ENCODE measurements around the gene MYLK. TPM values are rescaled to one million over a fixed set of nuclear protein-coding genes. Genes with fewer than 3 reads are reported as not detected.

The MYLK gene
- total and polyA plus RNA-seq, 10 of the 15 experiments (the other 5 are each of a cell fraction or from before 2014, with no cell fraction given), result 0.04 to 1.6 (median 0.42) TPM; not detected in 1

DNA sequence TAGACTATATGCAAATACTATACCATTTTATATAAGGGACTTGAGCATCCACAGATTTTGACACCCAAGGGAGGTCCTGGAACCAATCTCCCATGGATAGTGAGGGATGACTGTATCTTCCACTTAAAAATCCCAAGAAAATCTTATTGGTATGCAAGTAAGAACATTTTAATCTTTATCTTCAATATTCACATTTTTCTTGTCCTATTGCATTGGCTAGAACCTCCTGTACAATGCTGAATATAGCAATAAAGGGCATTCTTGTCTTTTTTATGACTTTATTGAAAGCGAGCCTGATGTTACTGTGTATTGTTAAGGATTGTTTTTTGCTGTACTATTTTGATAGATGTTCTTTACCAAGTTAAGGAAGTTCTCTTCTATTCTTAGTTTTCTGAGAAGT lies 36.9 kb downstream of the MYLK start:
- FAIRE-seq, result no peak

More for the DNA sequence above, 36.9 kb downstream of the MYLK start:
- Histone ChIP-seq H3K9me3 (replicated peaks; ENCODE audit: control insufficient read depth, insufficient read depth, low read length) (no peaks in the 10 kb centered on the region; the same call in 2 of the 3 replicates), H3K36me3 (ENCODE audit: control insufficient read depth in 2 of 2, insufficient read depth in 2 of 2, low read length in 1 of 2) (no peaks in the 10 kb centered on the region), H3K27me3 (replicated peaks in 1 of 2; ENCODE audit: control insufficient read depth in 2 of 2, insufficient read depth in 2 of 2, low read length in 1 of 2) (no peaks in the 10 kb centered on the region), H2AFZ (ENCODE audit: control insufficient read depth, low read depth, low read length) (no peak overlapping the region), H3K27ac (ENCODE audit: control insufficient read depth, insufficient read depth) (no peak overlapping the region), H3K9ac (ENCODE audit: control insufficient read depth, insufficient read depth, low read length) (no peak overlapping the region), H3K79me2 (ENCODE audit: control insufficient read depth, insufficient read depth, low read length) (no peaks in the 10 kb centered on the region), H3K4me2 (ENCODE audit: control insufficient read depth, insufficient read depth) (no peak overlapping the region), H4K20me1 (ENCODE audit: control insufficient read depth, insufficient read depth) (no peaks in the 10 kb centered on the region), H3K4me1 (ENCODE audit: control insufficient read depth, insufficient read depth, low read length) (no peaks in the 10 kb centered on the region), H3K4me3 (no peak overlapping the region)
- DNase-seq (ENCODE audit: low read depth, low spot score), result no peak
- ChIA-PET SMC1A (ENCODE audit: uncharacterized antibody, unreplicated experiment) (no interaction called here), POLR2A (no interaction called here), RAD21 (ENCODE audit: unreplicated experiment) (no interaction called here), CTCF (no interaction called here)
- in situ Hi-C loops (cut with MboI), result no loop called here
- no peak for ATAC-seq
- WGBS (ENCODE audit: insufficient coverage, insufficient replicate concordance, low lambda C conversion rate, missing lambda C conversion rate), result 6% methylated on average over 1 of the region's 1 CpG
- intact Hi-C loops (cut with micrococcal nuclease; ENCODE audit: unreplicated experiment), result no loop called here
- BruUV-seq (replicated peaks), result no TSS peak
- TF ChIP-seq KDM1A (IDR thresholded peaks at IDR 0.05; ENCODE audit: borderline replicate concordance) (no peak), CREM (IDR thresholded peaks at IDR 0.05; ENCODE audit: low read depth) (no peak), ZNF384 (IDR thresholded peaks at IDR 0.05; ENCODE audit: borderline replicate concordance, low read depth, low read length) (no peak), BCL11A (IDR thresholded peaks at IDR 0.05; ENCODE audit: low read depth, low read length) (no peak), TCF3 (IDR thresholded peaks at IDR 0.05; ENCODE audit: borderline replicate concordance, insufficient read depth, low read depth, low read length) (no peak), POLR2AphosphoS2 (IDR thresholded peaks at IDR 0.05; ENCODE audit: low read depth, low read length) (no peak), ETV6 (conservative IDR thresholded peaks at IDR 0.05 in 1 of 2, IDR thresholded peaks at IDR 0.05 in 1 of 2; ENCODE audit: borderline replicate concordance in 1 of 2, low read depth in 1 of 2) (no peak), ZZZ3 (IDR thresholded peaks at IDR 0.05; ENCODE audit: control insufficient read depth, insufficient read length, low read depth) (no peak)
- TF ChIP-seq, protein P1, sequence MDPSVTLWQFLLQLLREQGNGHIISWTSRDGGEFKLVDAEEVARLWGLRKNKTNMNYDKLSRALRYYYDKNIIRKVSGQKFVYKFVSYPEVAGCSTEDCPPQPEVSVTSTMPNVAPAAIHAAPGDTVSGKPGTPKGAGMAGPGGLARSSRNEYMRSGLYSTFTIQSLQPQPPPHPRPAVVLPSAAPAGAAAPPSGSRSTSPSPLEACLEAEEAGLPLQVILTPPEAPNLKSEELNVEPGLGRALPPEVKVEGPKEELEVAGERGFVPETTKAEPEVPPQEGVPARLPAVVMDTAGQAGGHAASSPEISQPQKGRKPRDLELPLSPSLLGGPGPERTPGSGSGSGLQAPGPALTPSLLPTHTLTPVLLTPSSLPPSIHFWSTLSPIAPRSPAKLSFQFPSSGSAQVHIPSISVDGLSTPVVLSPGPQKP (IDR thresholded peaks at IDR 0.05; ENCODE audit: low read depth, low read length), result no peak
- TF ChIP-seq, protein P2, sequence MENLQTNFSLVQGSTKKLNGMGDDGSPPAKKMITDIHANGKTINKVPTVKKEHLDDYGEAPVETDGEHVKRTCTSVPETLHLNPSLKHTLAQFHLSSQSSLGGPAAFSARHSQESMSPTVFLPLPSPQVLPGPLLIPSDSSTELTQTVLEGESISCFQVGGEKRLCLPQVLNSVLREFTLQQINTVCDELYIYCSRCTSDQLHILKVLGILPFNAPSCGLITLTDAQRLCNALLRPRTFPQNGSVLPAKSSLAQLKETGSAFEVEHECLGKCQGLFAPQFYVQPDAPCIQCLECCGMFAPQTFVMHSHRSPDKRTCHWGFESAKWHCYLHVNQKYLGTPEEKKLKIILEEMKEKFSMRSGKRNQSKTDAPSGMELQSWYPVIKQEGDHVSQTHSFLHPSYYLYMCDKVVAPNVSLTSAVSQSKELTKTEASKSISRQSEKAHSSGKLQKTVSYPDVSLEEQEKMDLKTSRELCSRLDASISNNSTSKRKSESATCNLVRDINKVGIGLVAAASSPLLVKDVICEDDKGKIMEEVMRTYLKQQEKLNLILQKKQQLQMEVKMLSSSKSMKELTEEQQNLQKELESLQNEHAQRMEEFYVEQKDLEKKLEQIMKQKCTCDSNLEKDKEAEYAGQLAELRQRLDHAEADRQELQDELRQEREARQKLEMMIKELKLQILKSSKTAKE (IDR thresholded peaks at IDR 0.05; ENCODE audit: low read depth, poor library complexity, severe bottlenecking), result no peak
- TF ChIP-seq, protein P3, sequence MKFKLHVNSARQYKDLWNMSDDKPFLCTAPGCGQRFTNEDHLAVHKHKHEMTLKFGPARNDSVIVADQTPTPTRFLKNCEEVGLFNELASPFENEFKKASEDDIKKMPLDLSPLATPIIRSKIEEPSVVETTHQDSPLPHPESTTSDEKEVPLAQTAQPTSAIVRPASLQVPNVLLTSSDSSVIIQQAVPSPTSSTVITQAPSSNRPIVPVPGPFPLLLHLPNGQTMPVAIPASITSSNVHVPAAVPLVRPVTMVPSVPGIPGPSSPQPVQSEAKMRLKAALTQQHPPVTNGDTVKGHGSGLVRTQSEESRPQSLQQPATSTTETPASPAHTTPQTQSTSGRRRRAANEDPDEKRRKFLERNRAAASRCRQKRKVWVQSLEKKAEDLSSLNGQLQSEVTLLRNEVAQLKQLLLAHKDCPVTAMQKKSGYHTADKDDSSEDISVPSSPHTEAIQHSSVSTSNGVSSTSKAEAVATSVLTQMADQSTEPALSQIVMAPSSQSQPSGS (IDR thresholded peaks at IDR 0.05; ENCODE audit: low read length), result no peak
- TF ChIP-seq, protein P4, sequence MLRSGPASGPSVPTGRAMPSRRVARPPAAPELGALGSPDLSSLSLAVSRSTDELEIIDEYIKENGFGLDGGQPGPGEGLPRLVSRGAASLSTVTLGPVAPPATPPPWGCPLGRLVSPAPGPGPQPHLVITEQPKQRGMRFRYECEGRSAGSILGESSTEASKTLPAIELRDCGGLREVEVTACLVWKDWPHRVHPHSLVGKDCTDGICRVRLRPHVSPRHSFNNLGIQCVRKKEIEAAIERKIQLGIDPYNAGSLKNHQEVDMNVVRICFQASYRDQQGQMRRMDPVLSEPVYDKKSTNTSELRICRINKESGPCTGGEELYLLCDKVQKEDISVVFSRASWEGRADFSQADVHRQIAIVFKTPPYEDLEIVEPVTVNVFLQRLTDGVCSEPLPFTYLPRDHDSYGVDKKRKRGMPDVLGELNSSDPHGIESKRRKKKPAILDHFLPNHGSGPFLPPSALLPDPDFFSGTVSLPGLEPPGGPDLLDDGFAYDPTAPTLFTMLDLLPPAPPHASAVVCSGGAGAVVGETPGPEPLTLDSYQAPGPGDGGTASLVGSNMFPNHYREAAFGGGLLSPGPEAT (IDR thresholded peaks at IDR 0.05; ENCODE audit: low read depth), result no peak
